ENCODE measurements around the gene EFCAB6.

The EFCAB6 gene

GRCh38 chr22:43520632-43521039 lies 291.5 kb downstream of the EFCAB6 start:
- H3K27me3 ChIP-seq (ENCODE audit: control insufficient read depth in 3 of 3, insufficient read depth in 3 of 3, low read depth in 1 of 3, low read length in 3 of 3): no peaks in the 10 kb centered on the region
- no peaks in the 10 kb centered on the region for H3K9me3 ChIP-seq (replicated peaks in 1 of 2; ENCODE audit: control insufficient read depth in 2 of 2, insufficient read depth in 1 of 2, low read depth in 1 of 2, low read length in 2 of 2)
- no peak overlapping the region for H2BK5ac ChIP-seq (ENCODE audit: low read length)
- peaks cover 0 to 5% of the 10 kb centered on the region in 2 donors for H3K4me1 ChIP-seq (ENCODE audit: control insufficient read depth in 2 of 2, insufficient read depth in 1 of 2, low read depth in 1 of 2, low read length in 2 of 2)
- no peak overlapping the region for H3K14ac ChIP-seq (ENCODE audit: low read length)
- no peak overlapping the region for H2AFZ ChIP-seq (ENCODE audit: low read length)
- no peak overlapping the region for H3K23ac ChIP-seq (ENCODE audit: low read depth, low read length, poor library complexity)
- H3K27ac ChIP-seq (replicated peaks; ENCODE audit: low read length): no peak overlapping the region
- H3K79me1 ChIP-seq (ENCODE audit: low read depth, low read length): peaks cover 3% of the 10 kb centered on the region
- H2BK12ac ChIP-seq (ENCODE audit: low read length): no peak overlapping the region
- H3K4me3 ChIP-seq (ENCODE audit: low read length in 2 of 2): no peak overlapping the region
- H2AK5ac ChIP-seq (ENCODE audit: low read depth, low read length): no peak overlapping the region
- no peaks in the 10 kb centered on the region for H3K36me3 ChIP-seq (replicated peaks in 1 of 2; ENCODE audit: control insufficient read depth in 2 of 2, insufficient read depth in 2 of 2, low read length in 2 of 2)
- WGBS, 2 donors (ENCODE audit: extremely low coverage in 2 of 2, insufficient read length in 2 of 2, insufficient replicate concordance in 1 of 2): no CpG with 5 or more reads among the region's 2 CpGs
- H4K8ac ChIP-seq (ENCODE audit: low read depth, low read length): no peak overlapping the region
- H3K4ac ChIP-seq (ENCODE audit: low read length): no peak overlapping the region
- no peak overlapping the region for H3K9ac ChIP-seq (ENCODE audit: low read depth, low read length, poor library complexity)
- H3K18ac ChIP-seq (ENCODE audit: low read length): no peak overlapping the region
- H4K91ac ChIP-seq (ENCODE audit: low read depth, low read length, poor library complexity): no peak overlapping the region
- no peak overlapping the region for H2BK120ac ChIP-seq (ENCODE audit: low read depth, low read length)
- H2BK15ac ChIP-seq (ENCODE audit: low read length): no peak overlapping the region
- H3K4me2 ChIP-seq (ENCODE audit: insufficient read depth, low read length, poor library complexity, severe bottlenecking): no peak overlapping the region
- no peak for DNase-seq (ENCODE audit: low spot score)

DNA sequence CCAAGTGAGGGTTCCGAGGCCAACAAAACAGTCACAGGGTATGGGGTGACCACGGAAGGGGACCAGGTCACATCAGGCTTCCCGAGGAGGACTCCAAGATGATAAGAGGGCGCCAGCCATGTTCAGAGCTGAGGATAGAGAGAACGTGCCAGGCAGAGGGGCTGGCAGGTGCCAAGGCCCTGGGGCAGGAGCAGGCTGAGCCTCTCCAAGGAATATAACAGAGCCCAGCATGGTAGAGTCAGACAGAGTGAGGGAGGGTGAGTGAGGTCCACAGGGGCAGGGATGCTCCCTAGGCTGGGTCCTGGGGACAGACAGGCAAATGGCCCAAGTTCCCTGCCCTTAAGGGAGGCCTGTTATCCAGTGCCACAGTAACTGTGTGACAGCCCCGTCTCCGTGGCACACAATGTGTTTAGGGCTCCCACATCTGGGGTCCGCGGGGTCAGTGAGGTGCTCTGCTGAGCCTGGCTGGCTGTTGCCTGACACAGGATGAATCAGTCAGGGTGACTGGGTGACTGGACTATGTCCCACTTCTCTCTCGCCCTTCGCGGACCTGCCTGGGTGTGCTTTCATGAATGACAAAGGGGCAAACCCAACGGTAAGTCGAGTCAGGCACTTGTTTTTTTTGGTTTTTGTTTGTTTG lies 295.0 kb downstream of the EFCAB6 start:
- Histone ChIP-seq H3K4me3 (ENCODE audit: low read length in 2 of 2) (no peak overlapping the region), H3K79me1 (ENCODE audit: low read depth, low read length) (peaks cover 3% of the 10 kb centered on the region)
- no CpG with 5 or more reads among the region's 14 CpGs for WGBS, 2 donors (ENCODE audit: extremely low coverage in 2 of 2, insufficient read length in 2 of 2, insufficient replicate concordance in 1 of 2)

GRCh38 chr22:43516386-43516785 lies 295.7 kb downstream of the EFCAB6 start:
- Histone ChIP-seq H3K18ac (ENCODE audit: low read length) (peak overlapping the region; percentile 70), H3K79me1 (ENCODE audit: low read depth, low read length) (peaks cover 3% of the 10 kb centered on the region), H3K4me3 (ENCODE audit: low read length in 2 of 2) (no peak overlapping the region), H2BK120ac (ENCODE audit: low read depth, low read length) (peak overlapping the region; percentile 81), H2AK5ac (ENCODE audit: low read depth, low read length) (peak overlapping the region; percentile 47), H3K27me3 (ENCODE audit: control insufficient read depth in 3 of 3, insufficient read depth in 3 of 3, low read depth in 1 of 3, low read length in 3 of 3) (no peaks in the 10 kb centered on the region), H3K14ac (ENCODE audit: low read length) (no peak overlapping the region), H2BK12ac (ENCODE audit: low read length) (no peak overlapping the region), H3K23ac (ENCODE audit: low read depth, low read length, poor library complexity) (peak overlapping the region; percentile 20), H2AFZ (ENCODE audit: low read length) (no peak overlapping the region), H4K8ac (ENCODE audit: low read depth, low read length) (no peak overlapping the region), H3K27ac (replicated peaks; ENCODE audit: low read length) (no peak overlapping the region), H4K91ac (ENCODE audit: low read depth, low read length, poor library complexity) (no peak overlapping the region), H3K4me2 (ENCODE audit: insufficient read depth, low read length, poor library complexity, severe bottlenecking) (no peak overlapping the region), H3K9me3 (replicated peaks in 1 of 2; ENCODE audit: control insufficient read depth in 2 of 2, insufficient read depth in 1 of 2, low read depth in 1 of 2, low read length in 2 of 2) (no peaks in the 10 kb centered on the region), H3K4ac (ENCODE audit: low read length) (no peak overlapping the region), H3K9ac (ENCODE audit: low read depth, low read length, poor library complexity) (peak overlapping the region; percentile 12), H2BK15ac (ENCODE audit: low read length) (no peak overlapping the region), H3K36me3 (replicated peaks in 1 of 2; ENCODE audit: control insufficient read depth in 2 of 2, insufficient read depth in 2 of 2, low read length in 2 of 2) (no peaks in the 10 kb centered on the region), H3K4me1 (ENCODE audit: control insufficient read depth in 2 of 2, insufficient read depth in 1 of 2, low read depth in 1 of 2, low read length in 2 of 2) (peaks cover 0 to 7% of the 10 kb centered on the region in 2 donors), H2BK5ac (ENCODE audit: low read length) (peak overlapping the region; percentile 80)
- no peak for DNase-seq (ENCODE audit: low spot score)
- no CpG with 5 or more reads among the region's 14 CpGs for WGBS, 2 donors (ENCODE audit: extremely low coverage in 2 of 2, insufficient read length in 2 of 2, insufficient replicate concordance in 1 of 2)

More for the DNA sequence above, 295.0 kb downstream of the EFCAB6 start:
- Histone ChIP-seq H3K4me1 (ENCODE audit: control insufficient read depth in 2 of 2, insufficient read depth in 1 of 2, low read depth in 1 of 2, low read length in 2 of 2) (peaks cover 0 to 7% of the 10 kb centered on the region in 2 donors), H2BK5ac (ENCODE audit: low read length) (no peak overlapping the region), H3K27me3 (ENCODE audit: control insufficient read depth in 3 of 3, insufficient read depth in 3 of 3, low read depth in 1 of 3, low read length in 3 of 3) (no peaks in the 10 kb centered on the region), H4K8ac (ENCODE audit: low read depth, low read length) (no peak overlapping the region), H3K4me2 (ENCODE audit: insufficient read depth, low read length, poor library complexity, severe bottlenecking) (no peak overlapping the region), H3K36me3 (replicated peaks in 1 of 2; ENCODE audit: control insufficient read depth in 2 of 2, insufficient read depth in 2 of 2, low read length in 2 of 2) (no peaks in the 10 kb centered on the region), H3K9ac (ENCODE audit: low read depth, low read length, poor library complexity) (no peak overlapping the region), H3K27ac (replicated peaks; ENCODE audit: low read length) (no peak overlapping the region), H3K9me3 (replicated peaks in 1 of 2; ENCODE audit: control insufficient read depth in 2 of 2, insufficient read depth in 1 of 2, low read depth in 1 of 2, low read length in 2 of 2) (no peaks in the 10 kb centered on the region), H2BK120ac (ENCODE audit: low read depth, low read length) (peak overlapping the region; percentile 81), H2BK12ac (ENCODE audit: low read length) (no peak overlapping the region), H4K91ac (ENCODE audit: low read depth, low read length, poor library complexity) (no peak overlapping the region), H2AFZ (ENCODE audit: low read length) (no peak overlapping the region), H2BK15ac (ENCODE audit: low read length) (peak overlapping the region; percentile 9), H2AK5ac (ENCODE audit: low read depth, low read length) (peak overlapping the region; percentile 47), H3K4ac (ENCODE audit: low read length) (no peak overlapping the region), H3K14ac (ENCODE audit: low read length) (peak overlapping the region; percentile 4), H3K23ac (ENCODE audit: low read depth, low read length, poor library complexity) (peak overlapping the region; percentile 20), H3K18ac (ENCODE audit: low read length) (peak overlapping the region; percentile 38)
- DNase-seq (ENCODE audit: low spot score): no peak

DNA sequence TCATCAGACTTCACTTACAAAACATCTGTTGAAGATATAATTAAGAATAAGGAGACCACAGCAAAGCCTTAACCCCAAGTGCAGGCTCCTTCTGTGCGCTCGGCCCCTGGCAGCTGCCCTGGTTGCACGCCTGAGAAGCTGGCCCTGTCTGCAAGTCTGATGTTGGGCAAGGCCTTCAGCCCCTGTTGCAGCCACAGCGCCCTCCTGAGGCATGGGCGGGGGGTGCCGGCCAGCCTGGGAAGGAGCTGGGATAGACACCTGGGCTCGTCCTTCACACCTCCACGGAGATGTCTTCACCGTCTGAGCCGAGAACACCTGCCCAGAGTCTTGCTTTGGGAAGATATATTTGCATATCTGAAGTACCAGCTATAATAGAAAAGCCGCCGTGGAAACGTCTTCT lies 296.2 kb downstream of the EFCAB6 start:
- Histone ChIP-seq H2AFZ (ENCODE audit: low read length) (no peak overlapping the region), H2BK120ac (ENCODE audit: low read depth, low read length) (peak overlapping the region; percentile 81), H3K4me2 (ENCODE audit: insufficient read depth, low read length, poor library complexity, severe bottlenecking) (no peak overlapping the region), H3K9me3 (replicated peaks in 1 of 2; ENCODE audit: control insufficient read depth in 2 of 2, insufficient read depth in 1 of 2, low read depth in 1 of 2, low read length in 2 of 2) (no peaks in the 10 kb centered on the region), H2AK5ac (ENCODE audit: low read depth, low read length) (peak overlapping the region; percentile 60), H3K4me3 (ENCODE audit: low read length in 2 of 2) (no peak overlapping the region), H3K4me1 (ENCODE audit: control insufficient read depth in 2 of 2, insufficient read depth in 1 of 2, low read depth in 1 of 2, low read length in 2 of 2) (peaks cover 0 to 7% of the 10 kb centered on the region in 2 donors), H4K91ac (ENCODE audit: low read depth, low read length, poor library complexity) (no peak overlapping the region), H2BK5ac (ENCODE audit: low read length) (peak overlapping the region; percentile 84), H3K27me3 (ENCODE audit: control insufficient read depth in 3 of 3, insufficient read depth in 3 of 3, low read depth in 1 of 3, low read length in 3 of 3) (no peaks in the 10 kb centered on the region), H3K36me3 (replicated peaks in 1 of 2; ENCODE audit: control insufficient read depth in 2 of 2, insufficient read depth in 2 of 2, low read length in 2 of 2) (no peaks in the 10 kb centered on the region), H3K14ac (ENCODE audit: low read length) (no peak overlapping the region), H2BK12ac (ENCODE audit: low read length) (no peak overlapping the region), H3K23ac (ENCODE audit: low read depth, low read length, poor library complexity) (peak overlapping the region; percentile 52), H2BK15ac (ENCODE audit: low read length) (no peak overlapping the region), H3K4ac (ENCODE audit: low read length) (no peak overlapping the region), H3K9ac (ENCODE audit: low read depth, low read length, poor library complexity) (no peak overlapping the region), H3K79me1 (ENCODE audit: low read depth, low read length) (peaks cover 3% of the 10 kb centered on the region), H3K27ac (replicated peaks; ENCODE audit: low read length) (no peak overlapping the region), H4K8ac (ENCODE audit: low read depth, low read length) (peak overlapping the region; percentile 10), H3K18ac (ENCODE audit: low read length) (peak overlapping the region; percentile 78)
- DNase-seq (ENCODE audit: low spot score): no peak
- WGBS, 2 donors (ENCODE audit: extremely low coverage in 2 of 2, insufficient read length in 2 of 2, insufficient replicate concordance in 1 of 2): no CpG with 5 or more reads among the region's 13 CpGs

Data from neuronal stem cell (in vitro differentiated cells).